ENCODE measurements around the gene SRM.
A peak's percentile ranks its signal among the peaks of the same experiment; 100 is the strongest.
"Not testable (repeated sequence)": the region's sequence is repeated elsewhere in the genome, so short reads cannot be mapped to it uniquely, and the experiment has no call there.

SRM gene

DNA sequence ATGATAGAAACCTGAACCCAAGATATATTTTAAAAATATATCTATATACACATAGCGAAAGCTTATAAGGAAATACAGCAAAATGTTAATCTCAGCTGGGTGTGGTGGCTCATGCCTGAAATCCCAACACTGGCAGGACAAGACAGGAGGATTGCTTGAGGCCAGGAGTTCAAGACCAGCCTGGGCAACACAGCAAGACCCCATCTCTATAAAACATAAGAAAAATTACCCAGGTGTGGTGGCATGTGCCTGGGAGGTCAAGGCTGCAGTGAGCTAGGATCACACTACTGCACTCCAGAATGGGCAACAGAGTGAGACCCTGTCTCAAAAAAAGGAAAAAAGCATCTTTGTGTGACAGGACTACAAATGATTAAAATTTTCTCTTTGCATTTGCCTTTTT, 6.0 kb upstream of the SRM start:
- H3K4me1 ChIP-seq (ENCODE audit: control insufficient read depth in 2 of 2, insufficient read depth in 2 of 2, low read length in 2 of 2), result peaks cover 0 to 2% of the 10 kb centered on the region in 2 donors
- H3K36me3 ChIP-seq (ENCODE audit: control insufficient read depth in 2 of 2, insufficient read depth in 2 of 2, low read length in 2 of 2), result peaks cover 41 to 53% of the 10 kb centered on the region in 2 donors
- no peaks in the 10 kb centered on the region for H3K9me3 ChIP-seq (ENCODE audit: control insufficient read depth in 2 of 2, low read length in 2 of 2)
- no peak overlapping the region for H3K27ac ChIP-seq (ENCODE audit: low read depth in 2 of 2, low read length in 2 of 2)
- no peak overlapping the region for H3K4me3 ChIP-seq (ENCODE audit: low read length in 2 of 2)
- no peak overlapping the region for H3K9ac ChIP-seq (ENCODE audit: low read depth in 1 of 2, low read length in 2 of 2)
- no peaks in the 10 kb centered on the region for H3K27me3 ChIP-seq (ENCODE audit: control insufficient read depth in 2 of 2, insufficient read depth in 2 of 2, low read length in 2 of 2)

DNA sequence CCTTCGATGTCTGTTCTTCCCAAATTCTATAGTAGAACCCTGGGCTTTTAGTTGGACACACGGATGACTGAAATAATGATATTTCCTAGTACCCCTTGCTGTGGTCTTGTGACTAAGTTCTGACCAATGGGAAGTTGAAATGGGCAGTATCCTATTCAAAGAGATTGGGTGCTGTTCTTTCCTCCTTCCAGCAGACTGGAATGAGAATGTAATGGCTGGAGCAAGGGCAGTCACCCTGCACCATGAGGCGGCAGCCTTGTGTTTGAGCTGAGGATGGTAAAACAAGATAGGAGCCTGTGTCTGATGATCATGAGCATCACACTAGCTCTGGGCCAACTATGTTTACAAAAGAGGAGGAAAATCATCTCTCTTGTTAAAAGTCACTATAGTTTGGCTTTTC, 5.1 kb upstream of the SRM start:
- no peaks in the 10 kb centered on the region for H3K27me3 ChIP-seq (ENCODE audit: control insufficient read depth in 2 of 2, insufficient read depth in 2 of 2, low read length in 2 of 2)
- no peak overlapping the region for H3K27ac ChIP-seq (ENCODE audit: low read depth in 2 of 2, low read length in 2 of 2)
- peaks cover 40 to 48% of the 10 kb centered on the region in 2 donors for H3K36me3 ChIP-seq (ENCODE audit: control insufficient read depth in 2 of 2, insufficient read depth in 2 of 2, low read length in 2 of 2)
- H3K4me3 ChIP-seq (ENCODE audit: low read length in 2 of 2), result no peak overlapping the region
- no peaks in the 10 kb centered on the region for H3K9me3 ChIP-seq (ENCODE audit: control insufficient read depth in 2 of 2, low read length in 2 of 2)
- peaks cover 0 to 5% of the 10 kb centered on the region in 2 donors for H3K4me1 ChIP-seq (ENCODE audit: control insufficient read depth in 2 of 2, insufficient read depth in 2 of 2, low read length in 2 of 2)
- H3K9ac ChIP-seq (ENCODE audit: low read depth in 1 of 2, low read length in 2 of 2), result no peak overlapping the region

DNA sequence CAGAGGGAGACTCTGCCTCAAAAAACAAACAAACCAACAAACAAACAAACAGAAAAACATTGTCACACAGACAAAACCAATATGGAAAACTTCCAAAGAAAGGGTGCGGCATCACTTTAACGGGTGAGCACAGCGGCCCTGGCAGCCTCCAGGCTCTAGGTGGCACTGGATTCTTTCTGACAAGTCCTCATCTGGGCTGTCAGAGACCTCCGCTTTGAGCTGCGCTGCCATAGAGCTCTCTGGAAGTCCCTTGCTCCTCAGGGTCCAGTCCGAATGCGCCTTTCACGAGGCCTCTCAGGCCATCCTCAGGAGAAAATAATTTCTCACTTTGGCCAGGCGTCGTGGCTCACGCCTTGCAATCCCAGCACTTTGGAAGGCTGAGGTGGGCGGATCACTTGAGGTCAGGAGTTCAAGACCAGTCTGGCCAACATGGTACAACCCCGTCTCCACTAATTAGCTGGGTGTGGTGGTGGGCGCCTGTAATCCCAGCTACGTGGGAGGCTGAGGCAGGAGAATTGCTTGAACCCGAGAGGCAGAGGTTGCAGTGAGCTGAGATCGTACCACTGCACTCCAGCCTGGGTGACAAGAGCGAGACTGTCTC, 4.2 kb upstream of the SRM start:
- H3K4me1 ChIP-seq (ENCODE audit: control insufficient read depth in 2 of 2, insufficient read depth in 2 of 2, low read length in 2 of 2); H3K27ac ChIP-seq (ENCODE audit: low read depth in 2 of 2, low read length in 2 of 2); H3K9me3 ChIP-seq (ENCODE audit: control insufficient read depth in 2 of 2, low read length in 2 of 2); H3K27me3 ChIP-seq (ENCODE audit: control insufficient read depth in 2 of 2, insufficient read depth in 2 of 2, low read length in 2 of 2); H3K4me3 ChIP-seq (ENCODE audit: low read length in 2 of 2); H3K9ac ChIP-seq (ENCODE audit: low read depth in 1 of 2, low read length in 2 of 2): not testable (repeated sequence)
- H3K36me3 ChIP-seq (ENCODE audit: control insufficient read depth in 2 of 2, insufficient read depth in 2 of 2, low read length in 2 of 2), result peaks cover 33 to 39% of the 10 kb centered on the region in 2 donors

GRCh38 chr1:11062965-11063401, 3.2 kb upstream of the SRM start:
- no peaks in the 10 kb centered on the region for H3K27me3 ChIP-seq (ENCODE audit: control insufficient read depth in 2 of 2, insufficient read depth in 2 of 2, low read length in 2 of 2)
- peaks cover 22 to 29% of the 10 kb centered on the region in 2 donors for H3K36me3 ChIP-seq (ENCODE audit: control insufficient read depth in 2 of 2, insufficient read depth in 2 of 2, low read length in 2 of 2)
- peaks cover 8 to 14% of the 10 kb centered on the region in 2 donors for H3K4me1 ChIP-seq (ENCODE audit: control insufficient read depth in 2 of 2, insufficient read depth in 2 of 2, low read length in 2 of 2)
- H3K27ac ChIP-seq (ENCODE audit: low read depth in 2 of 2, low read length in 2 of 2), result no peak overlapping the region
- no peaks in the 10 kb centered on the region for H3K9me3 ChIP-seq (ENCODE audit: control insufficient read depth in 2 of 2, low read length in 2 of 2)
- no peak overlapping the region for H3K9ac ChIP-seq (ENCODE audit: low read depth in 1 of 2, low read length in 2 of 2)
- no peak overlapping the region for H3K4me3 ChIP-seq (ENCODE audit: low read length in 2 of 2)

- no peak overlapping the region for H3K27ac ChIP-seq (ENCODE audit: low read depth in 2 of 2, low read length in 2 of 2)
- H3K4me3 ChIP-seq (ENCODE audit: low read length in 2 of 2), result no peak overlapping the region
Measured at GRCh38 chr1:11061652-11062365, 2.0 kb upstream of the SRM start.

DNA sequence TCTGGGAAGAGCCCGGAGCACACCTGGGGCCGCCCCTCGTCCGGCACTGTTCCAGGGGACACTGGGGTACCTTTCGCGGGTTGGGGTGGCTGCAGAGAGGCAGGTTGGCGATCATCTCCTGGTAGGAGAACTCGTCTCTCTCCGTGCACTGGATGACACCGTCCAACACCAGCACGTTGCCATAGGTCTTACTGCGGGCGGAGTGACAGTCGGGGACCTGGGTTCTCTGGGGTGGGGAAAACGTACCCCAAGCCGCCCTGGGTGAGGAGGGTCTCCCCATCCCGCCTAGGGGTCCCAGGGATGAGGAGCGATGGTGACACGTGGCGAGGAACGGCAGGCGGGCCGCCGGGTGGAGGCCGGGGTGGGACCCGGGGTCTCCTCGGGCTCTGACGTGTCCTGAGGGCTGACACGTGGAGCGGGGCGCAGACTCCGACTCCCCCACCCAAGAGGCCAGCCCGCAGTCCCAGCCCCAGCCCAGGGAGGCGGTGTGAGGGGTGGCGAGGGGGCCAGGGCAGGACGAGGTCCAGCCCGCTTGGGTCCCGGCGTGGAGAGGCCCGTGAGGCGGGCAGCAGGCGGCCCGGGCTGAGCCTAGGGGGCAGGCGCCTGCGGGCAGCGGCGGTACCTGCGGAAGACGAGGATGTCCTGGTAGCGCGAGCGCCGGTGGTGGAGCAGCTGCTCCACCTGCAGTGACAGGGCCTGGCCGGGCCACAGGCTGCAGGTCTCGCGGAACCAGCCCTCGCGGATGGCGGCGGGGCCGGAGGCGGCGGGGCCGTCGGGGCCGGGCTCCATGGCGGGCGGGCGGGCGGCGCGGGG, 457 bp downstream of the SRM start:
- no peaks in the 10 kb centered on the region for H3K27me3 ChIP-seq (ENCODE audit: control insufficient read depth in 2 of 2, insufficient read depth in 2 of 2, low read length in 2 of 2)
- peaks cover 3 to 9% of the 10 kb centered on the region in 2 donors for H3K36me3 ChIP-seq (ENCODE audit: control insufficient read depth in 2 of 2, insufficient read depth in 2 of 2, low read length in 2 of 2)
- H3K4me1 ChIP-seq (ENCODE audit: control insufficient read depth in 2 of 2, insufficient read depth in 2 of 2, low read length in 2 of 2), result peaks cover 8 to 14% of the 10 kb centered on the region in 2 donors
- peak overlapping the region; percentile 72 to 77 for H3K4me3 ChIP-seq (ENCODE audit: low read length in 2 of 2)
- peak overlapping the region; percentile 58 to 69 for H3K9ac ChIP-seq (ENCODE audit: low read depth in 1 of 2, low read length in 2 of 2)
- no peaks in the 10 kb centered on the region for H3K9me3 ChIP-seq (ENCODE audit: control insufficient read depth in 2 of 2, low read length in 2 of 2)
- H3K27ac ChIP-seq (ENCODE audit: low read depth in 2 of 2, low read length in 2 of 2), result peak overlapping the region in 1 of 2 donors; percentile 23

More at GRCh38 chr1:11061652-11062365, 2.0 kb upstream of the SRM start:
- Histone ChIP-seq H3K36me3 (ENCODE audit: control insufficient read depth in 2 of 2, insufficient read depth in 2 of 2, low read length in 2 of 2) (peaks cover 19 to 21% of the 10 kb centered on the region in 2 donors), H3K27me3 (ENCODE audit: control insufficient read depth in 2 of 2, insufficient read depth in 2 of 2, low read length in 2 of 2) (no peaks in the 10 kb centered on the region), H3K9me3 (ENCODE audit: control insufficient read depth in 2 of 2, low read length in 2 of 2) (no peaks in the 10 kb centered on the region), H3K9ac (ENCODE audit: low read depth in 1 of 2, low read length in 2 of 2) (no peak overlapping the region), H3K4me1 (ENCODE audit: control insufficient read depth in 2 of 2, insufficient read depth in 2 of 2, low read length in 2 of 2) (peaks cover 8 to 14% of the 10 kb centered on the region in 2 donors)

- H3K4me1 ChIP-seq (ENCODE audit: control insufficient read depth in 2 of 2, insufficient read depth in 2 of 2, low read length in 2 of 2), result peaks cover 8 to 14% of the 10 kb centered on the region in 2 donors
- H3K27me3 ChIP-seq (ENCODE audit: control insufficient read depth in 2 of 2, insufficient read depth in 2 of 2, low read length in 2 of 2), result no peaks in the 10 kb centered on the region
- H3K9ac ChIP-seq (ENCODE audit: low read depth in 1 of 2, low read length in 2 of 2), result peak overlapping the region; percentile 58 to 69
- no peaks in the 10 kb centered on the region for H3K9me3 ChIP-seq (ENCODE audit: control insufficient read depth in 2 of 2, low read length in 2 of 2)
- no peak overlapping the region for H3K27ac ChIP-seq (ENCODE audit: low read depth in 2 of 2, low read length in 2 of 2)
- peak overlapping the region; percentile 72 to 77 for H3K4me3 ChIP-seq (ENCODE audit: low read length in 2 of 2)
- peaks cover 3 to 12% of the 10 kb centered on the region in 2 donors for H3K36me3 ChIP-seq (ENCODE audit: control insufficient read depth in 2 of 2, insufficient read depth in 2 of 2, low read length in 2 of 2)
Measured at GRCh38 chr1:11058595-11059154, 1.1 kb downstream of the SRM start.

DNA sequence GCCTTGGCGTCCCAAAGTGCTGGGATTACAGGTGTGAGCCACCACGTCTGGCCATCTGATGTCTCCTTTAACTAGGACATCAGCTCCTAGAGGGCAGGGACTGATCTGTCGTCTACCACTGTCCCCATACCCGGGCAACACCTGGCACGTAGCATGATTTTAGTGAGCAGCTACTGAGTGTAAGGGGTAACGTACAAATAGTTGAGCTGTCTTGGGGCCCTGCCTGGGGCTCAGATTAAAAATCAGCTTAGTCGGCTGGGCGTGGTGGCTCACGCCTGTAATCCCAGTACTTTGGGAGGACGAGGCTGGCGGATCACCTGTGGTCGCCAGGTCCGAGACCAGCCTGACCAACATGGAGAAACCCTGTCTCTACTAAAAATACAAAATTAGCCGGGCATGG, 1.8 kb downstream of the SRM start:
- no peak overlapping the region for H3K4me3 ChIP-seq (ENCODE audit: low read length in 2 of 2)
- no peaks in the 10 kb centered on the region for H3K9me3 ChIP-seq (ENCODE audit: control insufficient read depth in 2 of 2, low read length in 2 of 2)
- peaks cover 3 to 9% of the 10 kb centered on the region in 2 donors for H3K36me3 ChIP-seq (ENCODE audit: control insufficient read depth in 2 of 2, insufficient read depth in 2 of 2, low read length in 2 of 2)
- H3K27me3 ChIP-seq (ENCODE audit: control insufficient read depth in 2 of 2, insufficient read depth in 2 of 2, low read length in 2 of 2), result no peaks in the 10 kb centered on the region
- H3K9ac ChIP-seq (ENCODE audit: low read depth in 1 of 2, low read length in 2 of 2), result no peak overlapping the region
- H3K4me1 ChIP-seq (ENCODE audit: control insufficient read depth in 2 of 2, insufficient read depth in 2 of 2, low read length in 2 of 2), result peaks cover 8 to 14% of the 10 kb centered on the region in 2 donors
- H3K27ac ChIP-seq (ENCODE audit: low read depth in 2 of 2, low read length in 2 of 2), result no peak overlapping the region

GRCh38 chr1:11057477-11057876, 2.3 kb downstream of the SRM start:
- Histone ChIP-seq H3K27me3 (ENCODE audit: control insufficient read depth in 2 of 2, insufficient read depth in 2 of 2, low read length in 2 of 2) (no peaks in the 10 kb centered on the region), H3K4me3 (ENCODE audit: low read length in 2 of 2) (no peak overlapping the region), H3K9ac (ENCODE audit: low read depth in 1 of 2, low read length in 2 of 2) (no peak overlapping the region), H3K4me1 (ENCODE audit: control insufficient read depth in 2 of 2, insufficient read depth in 2 of 2, low read length in 2 of 2) (peaks cover 8 to 17% of the 10 kb centered on the region in 2 donors), H3K9me3 (ENCODE audit: control insufficient read depth in 2 of 2, low read length in 2 of 2) (no peaks in the 10 kb centered on the region), H3K27ac (ENCODE audit: low read depth in 2 of 2, low read length in 2 of 2) (no peak overlapping the region), H3K36me3 (ENCODE audit: control insufficient read depth in 2 of 2, insufficient read depth in 2 of 2, low read length in 2 of 2) (peaks cover 3 to 8% of the 10 kb centered on the region in 2 donors)
